SU-DHL-6 (cell line): Measurements from ENCODE around the gene CHI3L2.

Source experiments
- H2AFZ ChIP-seq: fragments of 200-600 bp; sonication (generic); 2 replicates; pipeline ENCODE4 v1.6.1; 2014; ENCODE audit warnings: low read depth, mild to moderate bottlenecking, moderate library complexity, mixed read lengths, antibody characterized with exemption, low read length; ENCODE audit not compliant: severe bottlenecking
- H3F3A ChIP-seq: fragments of 200-600 bp; shearing (Covaris generic); 2 replicates; pipeline ENCODE4 v1.6.0; 2016; ENCODE audit warnings: antibody characterized with exemption, mild to moderate bottlenecking; ENCODE audit not compliant: insufficient read depth
- H3K27ac ChIP-seq: fragments of 200-600 bp; sonication (generic); 2 replicates; pipeline ENCODE4 v1.5.1; 2016; ENCODE audit warnings: low read depth, mild to moderate bottlenecking, low read length, moderate library complexity, mixed read lengths
- H3K27me3 ChIP-seq: fragments of 200-600 bp; sonication (generic), shearing (Covaris generic); 2 replicates; pipeline ENCODE4 v1.6.0; 2014; ENCODE audit warnings: mild to moderate bottlenecking, low read length
- H3K36me3 ChIP-seq: fragments of 200-600 bp; sonication (generic); 2 replicates; pipeline ENCODE4 v1.6.1; 2014; ENCODE audit warnings: mild to moderate bottlenecking, low read length, mixed read lengths
- H3K4me2 ChIP-seq: fragments of 300-600, 200-600 bp; shearing (Covaris generic), sonication (generic); 2 replicates; pipeline ENCODE4 v1.6.0; 2014; ENCODE audit warnings: low read length, low read depth, mild to moderate bottlenecking; ENCODE audit not compliant: poor library complexity, severe bottlenecking
- H3K4me3 ChIP-seq: fragments of 200-600 bp; sonication (generic); 2 replicates; pipeline ENCODE4 v1.5.1; 2014; ENCODE audit warnings: antibody characterized with exemption, low read length, mild to moderate bottlenecking, mixed read lengths; ENCODE audit not compliant: insufficient read depth, poor library complexity, severe bottlenecking
- H3K79me2 ChIP-seq: fragments of 200-600 bp; sonication (generic); 2 replicates; pipeline ENCODE4 v1.6.1; 2014; ENCODE audit warnings: mild to moderate bottlenecking, low read length, moderate library complexity; ENCODE audit not compliant: insufficient read depth
- H3K9ac ChIP-seq: fragments of 200-600 bp; sonication (generic); 2 replicates; pipeline ENCODE4 v1.7.0; 2014; ENCODE audit warnings: mild to moderate bottlenecking, low read length
- H3K9me2 ChIP-seq: fragments of 200-600 bp; sonication (generic); replicated peaks from 2 replicates; pipeline ENCODE4 v1.6.1; 2014; ENCODE audit warnings: low read length; ENCODE audit not compliant: insufficient read depth
- H3K9me3 ChIP-seq: fragments of 200-600 bp; sonication (generic); 2 replicates; pipeline ENCODE4 v1.6.1; 2014; ENCODE audit warnings: low read length, mixed read lengths; ENCODE audit not compliant: insufficient read depth
- H4K20me1 ChIP-seq: fragments of 200-600 bp; sonication (generic); 2 replicates; pipeline ENCODE4 v1.6.1; 2014; ENCODE audit warnings: low read depth, mild to moderate bottlenecking, antibody characterized with exemption, low read length, moderate library complexity, mixed read lengths
- CTCF ChIP-seq: fragments of 200-600 bp; sonication (generic); IDR thresholded peaks from one replicate; pipeline ENCODE4 v1.5.1; 2017; ENCODE audit warnings: antibody characterized with exemption, mild to moderate bottlenecking, low read length, moderate library complexity; ENCODE audit not compliant: insufficient read depth, poor library complexity, severe bottlenecking
- EZH2phosphoT487 ChIP-seq: fragments of 200-600 bp; sonication (generic), shearing (Covaris generic); conservative IDR thresholded peaks from 2 replicates; pipeline ENCODE4 v1.6.1; 2018; ENCODE audit warnings: mild to moderate bottlenecking, antibody characterized with exemption, low read length, moderate library complexity, mixed read lengths

Gene CHI3L2

GRCh38 chr1:111202366-111202706 lies 25.2 kb upstream of the CHI3L2 start:
- Histone ChIP-seq H3K9ac (peak overlapping the region; percentile 92), H3K27me3 (no peaks in the 10 kb centered on the region), H3K9me3 (no peaks in the 10 kb centered on the region), H3K4me3 (no peak overlapping the region), H3K79me2 (peaks cover 23% of the 10 kb centered on the region), H3K27ac (peak overlapping the region; percentile 91), H2AFZ (no peak overlapping the region), H3K9me2 (no peaks in the 10 kb centered on the region), H3K36me3 (no peaks in the 10 kb centered on the region), H4K20me1 (no peaks in the 10 kb centered on the region), H3F3A (peaks cover 31% of the 10 kb centered on the region), H3K4me2 (peak overlapping the region; percentile 95)
- no peak for TF ChIP-seq EZH2phosphoT487
- TF ChIP-seq CTCF, result no peak

DNA sequence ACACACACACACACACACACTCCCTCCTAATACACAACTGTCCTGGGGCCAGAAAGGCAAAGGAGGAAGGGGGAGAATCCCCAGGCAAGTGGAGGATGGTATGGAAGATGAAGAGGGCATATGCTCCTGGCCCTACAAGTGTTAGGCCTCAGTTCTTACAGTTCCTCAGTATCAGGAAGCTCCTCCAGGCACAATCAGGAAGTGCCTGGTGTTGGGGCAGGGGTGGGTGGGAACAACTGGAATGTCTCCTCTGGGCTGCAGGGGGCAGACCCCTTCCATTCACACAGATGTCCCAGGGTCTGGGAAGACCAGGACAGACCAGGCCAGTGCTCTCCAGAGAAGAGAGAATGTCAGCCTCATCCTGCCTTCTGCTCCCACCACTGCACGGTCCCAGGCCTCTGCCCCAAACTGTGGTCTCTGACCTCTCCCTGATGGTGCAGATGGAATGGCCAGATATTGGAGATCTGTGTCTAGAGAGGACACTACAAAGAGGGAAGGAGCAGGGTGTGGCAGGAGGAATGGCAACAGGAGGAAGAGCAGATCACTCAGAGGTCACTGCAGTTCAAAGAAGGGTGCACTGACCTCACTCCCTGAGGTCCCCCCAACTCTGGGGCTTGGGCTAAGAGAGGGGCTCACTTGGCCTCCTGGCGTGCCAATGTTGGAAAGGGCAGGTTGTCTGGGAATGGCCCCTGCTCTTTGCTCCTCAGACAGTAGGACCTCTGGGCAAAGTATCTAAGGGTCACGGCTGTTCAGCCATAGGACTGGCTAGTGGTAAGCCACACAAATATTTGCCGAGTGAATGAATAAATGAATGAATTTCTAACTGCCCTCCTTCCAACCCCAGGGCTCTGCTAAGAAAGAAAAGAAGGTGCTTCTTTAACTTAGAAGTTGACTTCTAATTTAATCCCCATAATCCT lies 24.5 kb upstream of the CHI3L2 start:
- Histone ChIP-seq H3K27ac (peak overlapping the region; percentile 91), H2AFZ (no peak overlapping the region), H3F3A (peaks cover 37% of the 10 kb centered on the region), H3K9me2 (no peaks in the 10 kb centered on the region), H3K27me3 (no peaks in the 10 kb centered on the region), H3K36me3 (no peaks in the 10 kb centered on the region), H3K9me3 (no peaks in the 10 kb centered on the region), H3K9ac (peak overlapping the region; percentile 92), H3K4me2 (peak overlapping the region; percentile 95), H3K4me3 (peak overlapping the region; percentile 60), H3K79me2 (peaks cover 23% of the 10 kb centered on the region), H4K20me1 (no peaks in the 10 kb centered on the region)
- TF ChIP-seq CTCF (no peak), EZH2phosphoT487 (no peak)

DNA sequence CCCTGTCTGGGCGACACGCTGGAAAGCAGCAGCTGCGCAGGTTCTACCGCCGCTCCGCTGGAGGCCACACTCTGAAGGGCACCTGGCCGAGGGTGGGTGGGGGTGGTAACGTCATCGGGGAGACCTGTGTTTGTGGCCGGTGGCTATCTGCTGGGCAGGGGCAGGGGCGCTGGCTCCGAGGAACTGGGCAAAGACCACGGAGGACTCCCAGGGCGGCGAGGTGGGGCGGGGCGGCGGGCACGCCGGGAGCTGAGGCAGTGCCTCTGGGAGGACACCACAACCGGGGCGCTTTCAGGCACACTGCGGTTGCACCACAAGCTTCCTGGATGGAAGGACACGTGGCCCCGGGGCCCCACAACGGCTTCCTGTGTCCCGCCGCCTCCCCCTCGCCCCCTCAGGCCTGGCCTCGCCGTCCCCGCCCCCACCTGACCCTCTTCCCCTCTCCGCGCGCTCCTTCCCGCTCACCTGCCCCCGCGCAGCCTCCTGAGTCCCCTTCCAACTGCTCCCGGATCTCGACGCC lies 23.8 kb upstream of the CHI3L2 start:
- peak overlapping the region; percentile 92 for H3K9ac ChIP-seq
- TF ChIP-seq EZH2phosphoT487 (no peak), CTCF (no peak)
- no peaks in the 10 kb centered on the region for H3K27me3 ChIP-seq
- H3K9me2 ChIP-seq, result no peaks in the 10 kb centered on the region
- no peak overlapping the region for H2AFZ ChIP-seq
- H4K20me1 ChIP-seq, result no peaks in the 10 kb centered on the region
- H3K27ac ChIP-seq, result peak overlapping the region; percentile 91
- peak overlapping the region; percentile 95 for H3K4me2 ChIP-seq
- H3K36me3 ChIP-seq, result no peaks in the 10 kb centered on the region
- H3K79me2 ChIP-seq, result peaks cover 23% of the 10 kb centered on the region
- H3F3A ChIP-seq, result peaks cover 39% of the 10 kb centered on the region
- H3K9me3 ChIP-seq, result no peaks in the 10 kb centered on the region
- peak overlapping the region; percentile 62 for H3K4me3 ChIP-seq
